GM12878 (cell line): ENCODE data around the gene SCAP. TPM values are rescaled to one million over a fixed set of nuclear protein-coding genes. Genes with fewer than 3 reads are reported as not detected.

ENCODE experiments used
- ATAC-seq: fragments of 200-7000 bp; cut with Tn5 transposase; 3 replicates; pipeline ENCODE4 v1.9.1; 2020; ENCODE audit warnings: mild to moderate bottlenecking, moderate library complexity
- BruUV-seq: library from RNA; stranded (reverse); fragments of 400-500 nt; replicated peaks from 2 replicates; lab custom pipeline; 2021; lab: Mats Ljungman, UMichigan
- CTCF ChIA-PET: fragments of 300-600 bp; sonication (Branson Sonifier 250); formaldehyde crosslinking; extraction: SDS; loops from one replicate; lab custom pipeline; 2021; ENCODE audit warnings: inconsistent platforms; lab: Yijun Ruan, JAX
- POLR2A ChIA-PET: fragments of 350-600 bp; formaldehyde crosslinking; extraction: SDS; loops from one replicate; lab custom pipeline; 2021; ENCODE audit warnings: inconsistent platforms; lab: Charles Lee
- RAD21 ChIA-PET: fragments of 300-600 bp; sonication (Branson Sonifier 250); formaldehyde crosslinking; loops from one replicate; lab custom pipeline; 2023; ENCODE audit warnings: antibody characterized with exemption; ENCODE audit not compliant: unreplicated experiment; lab: Charles Lee
- SMC1A ChIA-PET: fragments of 300-600 bp; sonication (Branson Sonifier 250); formaldehyde crosslinking; loops from one replicate; lab custom pipeline; 2023; ENCODE audit not compliant: unreplicated experiment, uncharacterized antibody; lab: Charles Lee
- DNase-seq: peaks from one replicate; pipeline ENCODE4 v3.0.0-alpha.2; 2011; ENCODE audit warnings: low read depth, low spot score
- FAIRE-seq: peaks from 3 replicates; lab custom pipeline; 2011; peaks lifted over from hg19 to GRCh38; lab: Jason Lieb, UNC
- H2AFZ ChIP-seq: 2 replicates; pipeline ENCODE4 v1.6.0; 2011; ENCODE audit warnings: low read depth, low read length, control low read depth; ENCODE audit not compliant: control insufficient read depth
- H3K27ac ChIP-seq: 2 replicates; pipeline ENCODE4 v1.5.1; 2011; ENCODE audit warnings: control low read depth; ENCODE audit not compliant: control insufficient read depth, insufficient read depth
- H3K27me3 ChIP-seq, 2 experiments: replicated peaks in 1 of 2; 2 replicates each; pipeline versions ENCODE4 v1.6.0 to v1.6.1; 2011; ENCODE audit warnings: low read length in 1 of 2; ENCODE audit not compliant: control insufficient read depth in 2 of 2, insufficient read depth in 2 of 2
- H3K36me3 ChIP-seq, 2 experiments: 2 replicates each; pipeline ENCODE4 v1.5.1; 2011; ENCODE audit warnings: low read length in 1 of 2; ENCODE audit not compliant: control insufficient read depth in 2 of 2, insufficient read depth in 2 of 2
- H3K4me1 ChIP-seq: 2 replicates; pipeline ENCODE4 v1.6.1; 2011; ENCODE audit warnings: mild to moderate bottlenecking, low read length, moderate library complexity, mixed read lengths; ENCODE audit not compliant: control insufficient read depth, insufficient read depth
- H3K4me2 ChIP-seq: 2 replicates; pipeline ENCODE4 v1.6.0; 2011; ENCODE audit warnings: control low read depth; ENCODE audit not compliant: control insufficient read depth, insufficient read depth
- H3K4me3 ChIP-seq: fragments of 200-600 bp; sonication (generic); 2 replicates; pipeline ENCODE4 v1.5.1; 2016
- H3K79me2 ChIP-seq: 2 replicates; pipeline ENCODE4 v1.6.0; 2011; ENCODE audit warnings: low read length; ENCODE audit not compliant: control insufficient read depth, insufficient read depth
- H3K9ac ChIP-seq: 2 replicates; pipeline ENCODE4 v1.8.0; 2011; ENCODE audit warnings: low read length, control low read depth, mixed read lengths; ENCODE audit not compliant: control insufficient read depth, insufficient read depth
- H3K9me3 ChIP-seq: replicated peaks from 3 replicates; pipeline ENCODE4 v1.5.1; 2011; ENCODE audit warnings: mild to moderate bottlenecking, low read length; ENCODE audit not compliant: control insufficient read depth, insufficient read depth
- H4K20me1 ChIP-seq: 2 replicates; pipeline ENCODE4 v1.6.0; 2011; ENCODE audit not compliant: control insufficient read depth, insufficient read depth
- BCL11A ChIP-seq: IDR thresholded peaks from 2 replicates; pipeline ENCODE4 v1.6.1; 2011; ENCODE audit warnings: low read depth, low read length
- CEBPZ ChIP-seq: fragments of 150-350 bp; IDR thresholded peaks from 2 replicates; pipeline ENCODE4 v1.6.1; 2016; ENCODE audit warnings: low read depth, low read length
- EGR1 ChIP-seq, 2 experiments: IDR thresholded peaks; 1 replicate in 1 of 2; 2 replicates in 1 of 2; pipeline ENCODE4 v1.6.1; 2011 to 2012; ENCODE audit warnings: low read depth in 2 of 2, low read length in 2 of 2, borderline replicate concordance in 1 of 2, mild to moderate bottlenecking in 1 of 2, moderate library complexity in 1 of 2
- HDAC6 ChIP-seq: fragments of 200-600 bp; sonication (generic); IDR thresholded peaks from one replicate; pipeline ENCODE4 v1.8.0; 2017; ENCODE audit warnings: antibody characterized with exemption; ENCODE audit not compliant: unreplicated experiment
- POLR2AphosphoS2 ChIP-seq: IDR thresholded peaks from 2 replicates; pipeline ENCODE4 v1.6.1; 2011; ENCODE audit warnings: low read depth, mild to moderate bottlenecking, low read length, improper control_type of control experiment, moderate library complexity
- RCOR1 ChIP-seq: conservative IDR thresholded peaks from 2 replicates; pipeline ENCODE4 v1.6.1; 2012; ENCODE audit warnings: low read depth, low read length, improper control_type of control experiment
- RUNX3 ChIP-seq: IDR thresholded peaks from 2 replicates; pipeline ENCODE4 v1.6.1; 2012; ENCODE audit warnings: low read length, inconsistent platforms
- SIN3A ChIP-seq: IDR thresholded peaks from 2 replicates; pipeline ENCODE4 v1.6.1; 2012; ENCODE audit warnings: low read depth, low read length, improper control_type of control experiment
- SRF ChIP-seq, 2 experiments: IDR thresholded peaks; 2 replicates each; pipeline ENCODE4 v1.6.1; 2011; ENCODE audit warnings: low read depth in 2 of 2, low read length in 2 of 2, mild to moderate bottlenecking in 1 of 2, moderate library complexity in 1 of 2
- SUPT20H ChIP-seq: IDR thresholded peaks from 2 replicates; pipeline ENCODE4 v1.6.1; 2011; ENCODE audit warnings: low read depth, mild to moderate bottlenecking, low read length, moderate library complexity, borderline replicate concordance; ENCODE audit not compliant: control insufficient read depth
- ZBTB40 ChIP-seq: fragments of 450-650 bp; IDR thresholded peaks from 2 replicates; pipeline ENCODE4 v1.6.1; 2016; ENCODE audit warnings: mild to moderate bottlenecking, moderate library complexity, borderline replicate concordance
- ZNF207 ChIP-seq: fragments of 450-650 bp; IDR thresholded peaks from 2 replicates; pipeline ENCODE4 v1.6.1; 2014; ENCODE audit warnings: antibody characterized with exemption, mild to moderate bottlenecking, borderline replicate concordance
- ZSCAN29 ChIP-seq: fragments of 450-650 bp; IDR thresholded peaks from 2 replicates; pipeline ENCODE4 v1.6.1; 2017; ENCODE audit warnings: mild to moderate bottlenecking, moderate library complexity
- ZZZ3 ChIP-seq: IDR thresholded peaks from 2 replicates; pipeline ENCODE4 v1.6.1; 2011; ENCODE audit warnings: low read depth; ENCODE audit not compliant: control insufficient read depth, insufficient read length
- WGBS: methylation state at CpG from one replicate; pipeline ENCODE4 v1.1.6; 2016; ENCODE audit warnings: low lambda C conversion rate; ENCODE audit not compliant: insufficient replicate concordance, insufficient coverage; ENCODE audit errors: missing lambda C conversion rate; 5-methylcytosine and 5-hydroxymethylcytosine counted together
- in situ Hi-C: fragments of 300-500 bp; cut with MboI; formaldehyde crosslinking; loops from 9 replicates; pipeline ENCODE4 v1.14.3; 2018; ENCODE audit warnings: mixed read lengths
- intact Hi-C: fragments of 100-400 bp; cut with micrococcal nuclease; formaldehyde crosslinking; loops from one replicate; pipeline ENCODE4 v1.14.2; 2022; ENCODE audit not compliant: unreplicated experiment
- polyA plus RNA-seq, 11 experiments: library from polyadenylated mRNA; depleted of rRNA in 4 of 11; unstranded in 6 of 11; stranded (reverse) in 5 of 11; fragments of >200 nt; fragmentation: Nextera tagmentation in 4 of 11; fragmentation: Illumina TruSeq in 1 of 11; extraction: Ambion mirVana in 4 of 11; extraction: Trizol in 1 of 11; gene quantifications; 1 replicate in 1 of 11; 2 replicates in 10 of 11; pipeline versions ENCODE4 v1.2.1 to v1.2.3, GENCODE V29; 2011 to 2016; ENCODE audit warnings: inconsistent platforms in 2 of 11, missing spikeins in 2 of 11, low read depth in 1 of 11
- total RNA-seq, 4 experiments: library from RNA; depleted of rRNA in 3 of 4; stranded (reverse); fragments of >200 nt in 3 of 4; fragmentation: Illumina TruSeq in 1 of 4; extraction: Trizol in 1 of 4; gene quantifications; 2 replicates each; pipeline versions ENCODE4 v1.2.1 to v1.2.3, GENCODE V29; 2013 to 2021

Gene SCAP
- total and polyA plus RNA-seq, 10 of the 15 experiments (the other 5 are each of a cell fraction or from before 2014, with no cell fraction given) = 1.5 to 64.1 (median 27.9) TPM

GRCh38 chr3:47455806-47456452 is 19.8 kb downstream of the SCAP start (continued):
- no peak for TF ChIP-seq ZNF207
- TF ChIP-seq SUPT20H = no peak

- BruUV-seq = no TSS peak
- CTCF ChIA-PET = no interaction called here
- WGBS = 78% methylated on average over 4 of the region's 4 CpGs
- TF ChIP-seq CEBPZ = no peak
- no peak for TF ChIP-seq SIN3A
- no peak for TF ChIP-seq POLR2AphosphoS2
- TF ChIP-seq EGR1 (IDR thresholded peaks at IDR 0.05; ENCODE audit: borderline replicate concordance in 1 of 2, low read depth in 2 of 2, low read length in 2 of 2) = no peak
- no peak for TF ChIP-seq BCL11A
- TF ChIP-seq RCOR1 = no peak
- no peak for TF ChIP-seq SRF (IDR thresholded peaks at IDR 0.05; ENCODE audit: low read depth in 2 of 2, low read length in 2 of 2)
- TF ChIP-seq ZBTB40 = no peak
- TF ChIP-seq HDAC6 = no peak
- TF ChIP-seq ZZZ3 = no peak
- no peak for TF ChIP-seq RUNX3
- no peak for TF ChIP-seq ZSCAN29
Observed at GRCh38 chr3:47452453-47453215, 23.1 kb downstream of the SCAP start.

More at GRCh38 chr3:47452453-47453215, 23.1 kb downstream of the SCAP start:
- ChIA-PET RAD21 (interaction anchor here (0.7 kb wide), 1 partner anchor 10 kb away, joined by 3 read pairs; no protein-coding TSS in a partner anchor), POLR2A (interaction anchor here (0.5 kb wide), 1 partner anchor 77 kb away, joined by 3 read pairs; no protein-coding TSS in a partner anchor), SMC1A (no interaction called here)
- ATAC-seq (no peak), FAIRE-seq (no peak), DNase-seq (no peak)
- Histone ChIP-seq H3K9ac (no peak overlapping the region), H3K4me3 (no peak overlapping the region), H3K79me2 (peaks cover 17% of the 10 kb centered on the region), H3K27ac (no peak overlapping the region), H3K9me3 (no peaks in the 10 kb centered on the region; the same call in 1 of the 3 replicates), H3K4me2 (no peak overlapping the region), H3K36me3 (no peaks in the 10 kb centered on the region; a peak in 1 of 4 replicates), H3K4me1 (no peaks in the 10 kb centered on the region), H3K27me3 (no peaks in the 10 kb centered on the region), H4K20me1 (no peaks in the 10 kb centered on the region), H2AFZ (no peak overlapping the region)
- intact Hi-C loops = no loop called here
- in situ Hi-C loops = no loop called here
